Measurements from ENCODE around the gene IFT88. TPM values are rescaled to one million over a fixed set of nuclear protein-coding genes. Genes with fewer than 3 reads are reported as not detected.

IFT88 gene
- total RNA-seq, 1 experiment from 2014 or later, result 5.2 TPM

DNA sequence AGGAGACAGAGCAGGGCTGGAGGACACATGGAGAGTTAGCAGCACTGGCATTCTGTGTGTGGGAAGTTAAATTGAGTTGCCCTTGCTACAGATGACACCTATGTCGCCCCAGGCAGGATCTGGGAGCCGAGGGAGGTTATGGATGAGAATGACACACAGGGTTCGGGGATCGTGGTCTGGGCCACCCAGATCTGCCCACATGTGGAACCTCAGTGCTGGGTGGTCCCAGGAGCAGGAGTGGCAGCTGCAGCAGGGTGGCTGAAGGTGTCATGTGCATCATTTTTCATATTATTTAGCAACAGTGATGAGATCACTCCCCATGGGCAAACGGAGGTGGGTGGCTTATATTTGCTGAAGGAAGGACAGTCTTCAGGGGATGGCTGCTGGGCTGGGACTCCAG, 139.7 kb downstream of the IFT88 start:
- H3K14ac ChIP-seq (ENCODE audit: insufficient read depth, low read length), result no peak overlapping the region
- Mint-ChIP-seq H3K36me3 (ENCODE audit: insufficient read depth in 1 of 3, low read depth in 3 of 3) (no peaks in the 10 kb centered on the region; a peak in 1 of 7 replicates), H3K27me3 (ENCODE audit: low read depth) (peaks cover 40% of the 10 kb centered on the region), H3K27ac (no peak overlapping the region), H3K9me3 (no peaks in the 10 kb centered on the region), H3K4me3 (no peak overlapping the region), H3K4me1 (peaks cover 17 to 21% of the 10 kb centered on the region in 2 experiments)
- peaks cover 9% of the 10 kb centered on the region for H3K23me2 ChIP-seq (ENCODE audit: insufficient read length, low read depth, low read length, poor library complexity, severe bottlenecking)
- no peak overlapping the region for H3K23ac ChIP-seq (ENCODE audit: insufficient read length, low read depth, low read length)
- no peak overlapping the region for H3T11ph ChIP-seq (ENCODE audit: low read length)
- H4K5ac ChIP-seq (ENCODE audit: insufficient read length, low read depth, low read length), result no peak overlapping the region
- no peak overlapping the region for H2AK5ac ChIP-seq (ENCODE audit: insufficient read length, low read length)
- H3K9me3 ChIP-seq (ENCODE audit: control insufficient read depth, low read depth, low read length), result no peaks in the 10 kb centered on the region
- H3K4me2 ChIP-seq (ENCODE audit: insufficient read depth, insufficient read length, low read length), result no peak overlapping the region
- H3K4me1 ChIP-seq (ENCODE audit: insufficient read depth, low read length), result no peaks in the 10 kb centered on the region
- H3K79me1 ChIP-seq (ENCODE audit: insufficient read depth, low read depth, low read length, poor library complexity, severe bottlenecking), result no peaks in the 10 kb centered on the region
- no peak for DNase-seq
- no CpG with 5 or more reads among the region's 5 CpGs for WGBS (ENCODE audit: extremely low coverage, insufficient read length, low lambda C conversion rate)
- H3K27me3 ChIP-seq (ENCODE audit: insufficient read depth, low read length), result peaks cover 6% of the 10 kb centered on the region; the same call in 1 of the 2 replicates
- no peak overlapping the region for H4K91ac ChIP-seq (ENCODE audit: insufficient read length, low read depth, low read length)
- H4K20me1 ChIP-seq (ENCODE audit: control insufficient read depth, insufficient read depth, insufficient read length), result no peaks in the 10 kb centered on the region
- no peak overlapping the region for H3K27ac ChIP-seq (ENCODE audit: insufficient read length, low read depth, low read length)
- no peak overlapping the region for H3K18ac ChIP-seq (ENCODE audit: insufficient read length, low read depth, low read length)
- H2BK5ac ChIP-seq (ENCODE audit: insufficient read length, low read length), result no peak overlapping the region
- TF ChIP-seq, protein P1, sequence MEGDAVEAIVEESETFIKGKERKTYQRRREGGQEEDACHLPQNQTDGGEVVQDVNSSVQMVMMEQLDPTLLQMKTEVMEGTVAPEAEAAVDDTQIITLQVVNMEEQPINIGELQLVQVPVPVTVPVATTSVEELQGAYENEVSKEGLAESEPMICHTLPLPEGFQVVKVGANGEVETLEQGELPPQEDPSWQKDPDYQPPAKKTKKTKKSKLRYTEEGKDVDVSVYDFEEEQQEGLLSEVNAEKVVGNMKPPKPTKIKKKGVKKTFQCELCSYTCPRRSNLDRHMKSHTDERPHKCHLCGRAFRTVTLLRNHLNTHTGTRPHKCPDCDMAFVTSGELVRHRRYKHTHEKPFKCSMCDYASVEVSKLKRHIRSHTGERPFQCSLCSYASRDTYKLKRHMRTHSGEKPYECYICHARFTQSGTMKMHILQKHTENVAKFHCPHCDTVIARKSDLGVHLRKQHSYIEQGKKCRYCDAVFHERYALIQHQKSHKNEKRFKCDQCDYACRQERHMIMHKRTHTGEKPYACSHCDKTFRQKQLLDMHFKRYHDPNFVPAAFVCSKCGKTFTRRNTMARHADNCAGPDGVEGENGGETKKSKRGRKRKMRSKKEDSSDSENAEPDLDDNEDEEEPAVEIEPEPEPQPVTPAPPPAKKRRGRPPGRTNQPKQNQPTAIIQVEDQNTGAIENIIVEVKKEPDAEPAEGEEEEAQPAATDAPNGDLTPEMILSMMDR (conservative IDR thresholded peaks at IDR 0.05), result no peak
- no peak overlapping the region for H3K56ac ChIP-seq (ENCODE audit: insufficient read length, low read depth, low read length)
- H2BK12ac ChIP-seq (ENCODE audit: insufficient read length, low read depth, low read length), result no peak overlapping the region
- no peak overlapping the region for H4K8ac ChIP-seq (replicated peaks; ENCODE audit: insufficient read length, low read depth, low read length)
- H2BK120ac ChIP-seq (ENCODE audit: low read depth, low read length, poor library complexity, severe bottlenecking), result no peak overlapping the region
- no peak overlapping the region for H3K4ac ChIP-seq (ENCODE audit: low read depth, low read length)
- H3K79me2 ChIP-seq (ENCODE audit: insufficient read depth, low read length), result no peaks in the 10 kb centered on the region
- H2BK15ac ChIP-seq (ENCODE audit: low read depth, low read length), result no peak overlapping the region
- no peak overlapping the region for H3K9ac ChIP-seq (ENCODE audit: extremely low read depth, insufficient read length, low read length)
- no peak overlapping the region for H2BK20ac ChIP-seq (ENCODE audit: low read depth, low read length, poor library complexity, severe bottlenecking)
- no peak overlapping the region for H2AFZ ChIP-seq (ENCODE audit: low read length)

All from H9 (cell line).